A549 treated with AZD9567 at 1 μM for 4 hours (cell line): Measurements from ENCODE around the gene PRKAA1. TPM values are rescaled to one million over a fixed set of nuclear protein-coding genes. Genes with fewer than 3 reads are reported as not detected.

ENCODE experiments used
- total RNA-seq: library from RNA; stranded (reverse); fragments of 200-300 nt; extraction: Qiagen RNA extraction; gene quantifications from 5 replicates; pipeline ENCODE4 v1.2.3, GENCODE V29; 2022; ENCODE audit not compliant: insufficient read depth

PRKAA1 gene
- 31.6 to 115 TPM (median 41.5 TPM) in 5 replicates for total RNA-seq

GRCh38 chr5:40798012-40798800 lies at the start of gene PRKAA1:
TSS of gene PRKAA1 (minus strand) at chr5:40798374. CDS start at chr5:40798189, 185 bp downstream.

GRCh38 chr5:40841068-40841805 lies 43.1 kb upstream of the PRKAA1 start, which contains the start of gene CARD6:
TSS of gene CARD6 (plus strand) at chr5:40841367. CDS start at chr5:40841383, 16 bp downstream.

GRCh38 chr5:40834849-40835787 lies 36.9 kb upstream of the PRKAA1 start, which contains the start of gene RPL37:
TSS of gene RPL37 (minus strand) at chr5:40835222. CDS start at chr5:40835185, 37 bp downstream.

GRCh38 chr5:40755407-40756365 lies 42.5 kb downstream of the PRKAA1 start, which contains the start of gene TTC33:
TSS of gene TTC33 (minus strand) at chr5:40755961. CDS start at chr5:40747018, 8,943 bp downstream.

Other genes starting within 250 kb of the PRKAA1 start
- 2.6 to 3.9 TPM (median 3.3 TPM) in 5 replicates for gene PTGER4, start 118.5 kb downstream of the PRKAA1 start, total RNA-seq
- gene TTC33, start 42.4 kb downstream of the PRKAA1 start, total RNA-seq = 6.3 to 14.9 TPM (median 9.4 TPM) in 5 replicates
- 2,734 to 3,230 TPM (median 2,781 TPM) in 5 replicates for gene RPL37, start 36.8 kb upstream of the PRKAA1 start, total RNA-seq
- 2.0 to 2.7 TPM (median 2.2 TPM) in 5 replicates for gene CARD6, start 43.0 kb upstream of the PRKAA1 start, total RNA-seq
- not detected in 5 replicates for gene C7, start 111.1 kb upstream of the PRKAA1 start, total RNA-seq